Caco-2 (cell line): Measurements from ENCODE around the gene PARP6. TPM values are rescaled to one million over a fixed set of nuclear protein-coding genes. Genes with fewer than 3 reads are reported as not detected.

Source experiments
- BruUV-seq: library from RNA; stranded (reverse); fragments of 400-500 nt; replicated peaks from 2 replicates; lab custom pipeline; 2021; lab: Mats Ljungman, UMichigan
- CTCF ChIA-PET: fragments of 300-600 bp; sonication (Branson Sonifier 250); formaldehyde crosslinking; loops from one replicate; lab custom pipeline; 2022; ENCODE audit warnings: antibody characterized with exemption; lab: Charles Lee
- POLR2A ChIA-PET: fragments of 300-600 bp; sonication (Branson Sonifier 250); formaldehyde crosslinking; loops from one replicate; lab custom pipeline; 2022; ENCODE audit warnings: antibody characterized with exemption; lab: Charles Lee
- DNase-seq, 2 experiments: peaks; one replicate each; pipeline versions ENCODE4 v3.0.0 to v3.0.0-alpha.2; 2020 to 2022
- H3K27me3 ChIP-seq: replicated peaks from 2 replicates; pipeline ENCODE4 v1.6.0; 2011; ENCODE audit warnings: low read length; ENCODE audit not compliant: control insufficient read depth, insufficient read depth
- H3K36me3 ChIP-seq: 2 replicates; pipeline ENCODE4 v1.5.1; 2011; ENCODE audit warnings: low read length; ENCODE audit not compliant: control insufficient read depth, insufficient read depth
- H3K4me1 ChIP-seq: fragments of 250-450 bp; sonication (Bioruptor Pico); 2 replicates; pipeline ENCODE4 v1.5.1; 2020; ENCODE audit warnings: mild to moderate bottlenecking
- H3K4me3 ChIP-seq: 2 replicates; pipeline ENCODE4 v1.5.1; 2011; ENCODE audit warnings: low read depth, mild to moderate bottlenecking, control low read depth, low read length
- H3K9me3 ChIP-seq: fragments of 250-450 bp; sonication (Bioruptor Pico); 2 replicates; pipeline ENCODE4 v1.5.1; 2020; ENCODE audit warnings: mild to moderate bottlenecking, moderate library complexity
- H3K27ac Mint-ChIP-seq: one replicate; pipeline ENCODE4 v1.8.0; 2022; ENCODE audit warnings: mixed read lengths; ENCODE audit not compliant: unreplicated experiment
- H3K27me3 Mint-ChIP-seq: one replicate; pipeline ENCODE4 v1.8.0; 2022; ENCODE audit warnings: mixed read lengths; ENCODE audit not compliant: insufficient read depth, unreplicated experiment
- H3K36me3 Mint-ChIP-seq: one replicate; pipeline ENCODE4 v1.8.0; 2022; ENCODE audit warnings: mild to moderate bottlenecking, mixed read lengths; ENCODE audit not compliant: insufficient read depth, unreplicated experiment
- H3K4me1 Mint-ChIP-seq: one replicate; pipeline ENCODE4 v1.8.0; 2022; ENCODE audit warnings: low read depth, mixed read lengths; ENCODE audit not compliant: unreplicated experiment
- H3K4me3 Mint-ChIP-seq: one replicate; pipeline ENCODE4 v1.8.0; 2022; ENCODE audit warnings: mild to moderate bottlenecking, moderate library complexity, mixed read lengths; ENCODE audit not compliant: unreplicated experiment
- H3K9me3 Mint-ChIP-seq: one replicate; pipeline ENCODE4 v1.8.0; 2022; ENCODE audit warnings: mixed read lengths; ENCODE audit not compliant: unreplicated experiment
- CTCF ChIP-seq, 2 experiments: fragments of 200-600 bp in 1 of 2; IDR thresholded peaks; 1 replicate in 1 of 2; 2 replicates in 1 of 2; pipeline versions ENCODE4 v1.5.1 to v1.8.0; 2011 to 2022; ENCODE audit warnings: antibody characterized with exemption in 1 of 2, control low read depth in 1 of 2, inconsistent platforms in 1 of 2, low read depth in 1 of 2, low read length in 1 of 2, mild to moderate bottlenecking in 1 of 2, moderate library complexity in 1 of 2; ENCODE audit not compliant: insufficient read depth in 1 of 2, severe bottlenecking in 1 of 2, unreplicated experiment in 1 of 2
- intact Hi-C: fragments of 100-400 bp; cut with micrococcal nuclease; formaldehyde crosslinking; loops from one replicate; pipeline ENCODE4 v1.10.0; 2022; ENCODE audit not compliant: unreplicated experiment
- total RNA-seq: library from RNA; stranded (reverse); gene quantifications from 2 replicates; pipeline ENCODE4 v1.2.3, GENCODE V29; 2022

PARP6 gene
- total RNA-seq, 1 experiment from 2014 or later: 62.2 TPM

- Mint-ChIP-seq H3K27me3 (peaks cover 2% of the 10 kb centered on the region), H3K36me3 (no peaks in the 10 kb centered on the region), H3K4me1 (no peaks in the 10 kb centered on the region), H3K27ac (no peak overlapping the region), H3K9me3 (no peaks in the 10 kb centered on the region), H3K4me3 (no peak overlapping the region)
- intact Hi-C loops: loop anchor here (1.0 kb wide), 1 partner anchor 87 kb away; no protein-coding TSS in a partner anchor
- no TSS peak for BruUV-seq
- Histone ChIP-seq H3K4me3 (no peak overlapping the region), H3K4me1 (no peaks in the 10 kb centered on the region), H3K9me3 (no peaks in the 10 kb centered on the region), H3K36me3 (no peaks in the 10 kb centered on the region), H3K27me3 (no peaks in the 10 kb centered on the region)
- CTCF ChIA-PET: interaction anchor here (0.7 kb wide), 1 partner anchor 18 kb away, joined by 3 read pairs; no protein-coding TSS in a partner anchor
- TF ChIP-seq CTCF (IDR thresholded peaks at IDR 0.05; ENCODE audit: insufficient read depth in 1 of 2, low read depth in 1 of 2, low read length in 1 of 2, severe bottlenecking in 1 of 2, unreplicated experiment in 1 of 2): peak; percentile 58 to 86
- DNase-seq: peak in 1 of 2 experiments; percentile 62
- POLR2A ChIA-PET: no interaction called here
Measured at GRCh38 chr15:72285927-72286516, 13.7 kb upstream of the PARP6 start.

GRCh38 chr15:72285402-72285801 lies 13.0 kb upstream of the PARP6 start:
- H3K27ac Mint-ChIP-seq: no peak overlapping the region
- no peak for TF ChIP-seq CTCF (IDR thresholded peaks at IDR 0.05; ENCODE audit: insufficient read depth in 1 of 2, low read depth in 1 of 2, low read length in 1 of 2, severe bottlenecking in 1 of 2, unreplicated experiment in 1 of 2)
- no TSS peak for BruUV-seq
- intact Hi-C loops: no loop called here
- H3K4me3 Mint-ChIP-seq: no peak overlapping the region
- CTCF ChIA-PET: interaction anchor here (0.6 to 0.7 kb wide), 3 partner anchors 19 to 53 kb away, joined by 3 read pairs; no protein-coding TSS in a partner anchor
- H3K27me3 Mint-ChIP-seq: no peaks in the 10 kb centered on the region
- DNase-seq: peak in 1 of 2 experiments; percentile 20
- H3K9me3 Mint-ChIP-seq: no peaks in the 10 kb centered on the region
- Histone ChIP-seq H3K9me3 (no peaks in the 10 kb centered on the region), H3K4me1 (no peaks in the 10 kb centered on the region), H3K4me3 (no peak overlapping the region), H3K27me3 (no peaks in the 10 kb centered on the region), H3K36me3 (no peaks in the 10 kb centered on the region)
- no peaks in the 10 kb centered on the region for H3K36me3 Mint-ChIP-seq
- POLR2A ChIA-PET: no interaction called here
- no peaks in the 10 kb centered on the region for H3K4me1 Mint-ChIP-seq

GRCh38 chr15:72284781-72285180 lies 12.4 kb upstream of the PARP6 start:
- CTCF ChIA-PET: interaction anchor here (0.6 to 0.7 kb wide), 3 partner anchors 20 to 58 kb away, joined by 3 read pairs; no protein-coding TSS in a partner anchor
- Histone ChIP-seq H3K4me1 (no peaks in the 10 kb centered on the region), H3K27me3 (no peaks in the 10 kb centered on the region), H3K4me3 (no peak overlapping the region), H3K36me3 (no peaks in the 10 kb centered on the region), H3K9me3 (no peaks in the 10 kb centered on the region)
- H3K9me3 Mint-ChIP-seq: no peaks in the 10 kb centered on the region
- TF ChIP-seq CTCF (IDR thresholded peaks at IDR 0.05; ENCODE audit: insufficient read depth in 1 of 2, low read depth in 1 of 2, low read length in 1 of 2, severe bottlenecking in 1 of 2, unreplicated experiment in 1 of 2): no peak
- no peak overlapping the region for H3K4me3 Mint-ChIP-seq
- DNase-seq: no peak
- intact Hi-C loops: no loop called here
- no peaks in the 10 kb centered on the region for H3K27me3 Mint-ChIP-seq
- no TSS peak for BruUV-seq
- H3K36me3 Mint-ChIP-seq: no peaks in the 10 kb centered on the region
- H3K27ac Mint-ChIP-seq: no peak overlapping the region
- no peaks in the 10 kb centered on the region for H3K4me1 Mint-ChIP-seq
- POLR2A ChIA-PET: no interaction called here
